NCI-H2171 treated with DMSO at 0.1 percent for 48 hours (cell line): Measurements from ENCODE around the gene SLC24A3.

Experiments
- DNase-seq: peaks from one replicate; lab custom pipeline; 2025; lab: John Stamatoyannopoulos, UW

Gene SLC24A3

DNA sequence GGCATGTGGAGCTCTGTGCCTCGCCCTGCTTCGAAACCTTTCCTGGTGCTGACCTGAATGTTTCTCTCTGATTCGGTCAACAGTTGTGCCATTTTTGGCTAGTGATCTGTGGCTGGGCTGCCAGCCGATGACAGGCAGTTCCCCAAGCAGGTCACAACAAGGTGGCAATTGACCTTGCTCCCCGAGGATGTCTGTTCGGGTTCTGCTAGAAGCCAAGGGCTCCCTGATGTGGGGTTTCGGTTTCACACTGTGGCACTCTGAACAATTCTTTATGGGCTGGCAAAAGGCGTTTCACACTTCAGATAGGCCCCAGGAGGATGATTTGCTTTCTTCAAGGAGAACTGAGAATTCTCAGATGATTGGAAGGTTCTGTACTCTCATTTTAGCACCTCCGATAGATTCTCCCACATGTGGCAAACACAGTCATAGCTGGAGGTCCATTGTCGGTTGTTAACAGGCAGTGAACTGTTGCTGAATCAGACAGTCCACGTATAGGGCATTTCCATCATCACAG lies 135.6 kb downstream of the SLC24A3 start:
- DNase-seq: no peak

GRCh38 chr20:19348582-19348981 lies 136.1 kb downstream of the SLC24A3 start:
- DNase-seq: no peak

- DNase-seq: no peak
Observed at GRCh38 chr20:19349879-19350278, 137.4 kb downstream of the SLC24A3 start.

DNA sequence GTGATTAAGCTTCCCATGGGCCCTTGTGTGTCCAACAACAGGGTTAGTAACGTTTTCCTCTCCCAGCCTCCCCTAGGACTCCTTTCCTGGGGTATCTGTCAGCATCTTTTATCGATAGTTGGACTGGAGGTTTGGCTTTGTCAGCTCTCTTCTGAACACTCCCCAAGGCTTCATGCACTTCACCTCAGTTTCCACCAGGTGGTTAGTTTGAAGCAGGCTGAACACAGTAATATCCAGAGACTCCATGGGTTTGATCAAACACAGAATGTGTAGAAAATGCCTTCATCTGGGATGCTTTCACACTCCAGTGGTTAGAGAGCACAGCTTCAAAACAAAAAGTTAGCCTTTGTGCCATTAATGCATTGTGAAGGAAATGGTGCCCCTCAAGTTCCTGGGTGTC lies 139.1 kb downstream of the SLC24A3 start:
- DNase-seq: no peak

DNA sequence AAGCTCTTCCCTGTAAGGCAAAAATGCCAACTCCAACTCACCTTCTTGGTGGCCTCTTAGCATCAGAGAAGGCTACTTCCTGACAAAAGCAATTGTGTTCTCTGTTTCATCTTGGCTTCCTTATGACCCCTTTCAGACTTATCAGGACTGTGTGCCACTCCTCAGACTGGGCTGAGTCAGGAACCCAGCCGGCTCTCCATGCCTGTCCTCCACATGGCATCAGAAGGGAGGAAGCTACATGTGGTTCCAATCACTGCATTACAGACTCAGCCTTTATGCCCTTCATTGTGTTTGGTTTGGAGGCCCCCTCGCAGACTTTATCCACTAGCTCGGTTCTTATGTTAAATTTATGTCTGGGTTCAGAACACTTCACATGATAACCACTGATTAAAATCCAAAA lies 142.5 kb downstream of the SLC24A3 start:
- no peak for DNase-seq

- DNase-seq: no peak
Observed at GRCh38 chr20:19361790-19362189, 149.3 kb downstream of the SLC24A3 start.

DNA sequence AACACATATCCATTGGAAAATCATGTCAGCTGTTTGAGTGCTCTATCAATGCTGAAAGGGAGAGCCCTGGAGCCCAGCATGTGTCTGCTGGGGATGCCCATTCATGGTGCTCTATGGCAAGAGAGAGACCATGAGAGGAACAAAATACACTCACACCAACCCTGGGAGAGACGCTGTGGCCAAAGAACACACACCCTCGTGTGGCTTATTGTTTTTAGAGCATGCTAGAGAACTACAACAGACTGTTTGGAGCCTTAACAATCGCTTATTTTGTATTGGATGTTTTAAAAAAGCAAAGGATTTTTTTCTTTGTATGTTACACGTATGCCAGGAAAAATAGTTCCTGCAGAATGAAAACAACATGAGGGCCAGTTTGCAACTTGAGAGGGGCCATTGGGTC lies 151.0 kb downstream of the SLC24A3 start:
- no peak for DNase-seq

- DNase-seq: no peak
Observed at GRCh38 chr20:19367591-19367990, 155.1 kb downstream of the SLC24A3 start.

GRCh38 chr20:19368351-19368750 lies 155.9 kb downstream of the SLC24A3 start:
- no peak for DNase-seq

- DNase-seq: no peak
Observed at GRCh38 chr20:19370076-19371075, 157.9 kb downstream of the SLC24A3 start.

GRCh38 chr20:19371112-19371511 lies 158.7 kb downstream of the SLC24A3 start:
- no peak for DNase-seq

DNA sequence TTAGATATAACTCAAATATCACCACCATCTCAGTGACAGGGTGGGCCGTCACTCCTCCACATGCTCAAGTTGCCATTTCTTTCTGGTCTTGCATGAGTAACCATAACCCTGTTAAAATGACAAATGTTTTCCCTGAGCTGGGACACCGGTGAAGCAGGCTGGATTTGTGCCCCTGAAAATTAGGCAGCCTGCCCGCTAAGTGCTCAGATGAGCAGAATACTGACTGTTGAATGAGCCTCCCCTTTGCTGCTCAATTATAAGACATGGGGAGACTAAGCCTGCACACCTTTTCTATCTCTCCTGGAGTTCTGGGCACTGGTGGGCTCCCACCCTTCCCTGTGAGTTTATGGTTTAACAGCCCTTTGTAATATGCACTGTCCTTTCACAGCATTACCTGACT lies 161.8 kb downstream of the SLC24A3 start:
- DNase-seq: no peak

DNA sequence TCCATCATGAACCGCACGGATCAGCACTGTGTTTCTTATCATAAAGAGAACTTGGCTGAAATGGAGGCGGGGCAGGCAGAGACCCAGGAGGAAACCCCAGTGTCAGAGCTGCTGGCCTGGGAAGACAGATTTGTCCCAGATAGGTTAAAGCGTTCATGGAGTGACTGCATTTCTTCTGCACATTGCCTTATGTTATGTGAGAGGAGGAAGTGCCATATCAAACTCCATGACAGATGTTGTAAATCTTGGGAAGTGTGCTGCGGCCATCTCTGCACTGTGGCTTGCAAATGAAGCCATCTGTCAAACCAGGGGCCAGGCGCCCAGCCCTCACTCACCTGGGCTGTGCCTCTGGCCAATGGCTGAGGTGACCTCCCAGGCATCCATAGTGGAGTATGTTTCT lies 163.0 kb downstream of the SLC24A3 start:
- DNase-seq: no peak

GRCh38 chr20:19375801-19376200 lies 163.4 kb downstream of the SLC24A3 start:
- DNase-seq: no peak

- DNase-seq: peak; percentile 49
Observed at GRCh38 chr20:19376451-19377229, 164.2 kb downstream of the SLC24A3 start.

GRCh38 chr20:19378058-19378457 lies 165.6 kb downstream of the SLC24A3 start:
- DNase-seq: no peak

- no peak for DNase-seq
Observed at GRCh38 chr20:19380211-19380610, 167.8 kb downstream of the SLC24A3 start.

- DNase-seq: no peak
Observed at GRCh38 chr20:19381947-19382346, 169.5 kb downstream of the SLC24A3 start.

DNA sequence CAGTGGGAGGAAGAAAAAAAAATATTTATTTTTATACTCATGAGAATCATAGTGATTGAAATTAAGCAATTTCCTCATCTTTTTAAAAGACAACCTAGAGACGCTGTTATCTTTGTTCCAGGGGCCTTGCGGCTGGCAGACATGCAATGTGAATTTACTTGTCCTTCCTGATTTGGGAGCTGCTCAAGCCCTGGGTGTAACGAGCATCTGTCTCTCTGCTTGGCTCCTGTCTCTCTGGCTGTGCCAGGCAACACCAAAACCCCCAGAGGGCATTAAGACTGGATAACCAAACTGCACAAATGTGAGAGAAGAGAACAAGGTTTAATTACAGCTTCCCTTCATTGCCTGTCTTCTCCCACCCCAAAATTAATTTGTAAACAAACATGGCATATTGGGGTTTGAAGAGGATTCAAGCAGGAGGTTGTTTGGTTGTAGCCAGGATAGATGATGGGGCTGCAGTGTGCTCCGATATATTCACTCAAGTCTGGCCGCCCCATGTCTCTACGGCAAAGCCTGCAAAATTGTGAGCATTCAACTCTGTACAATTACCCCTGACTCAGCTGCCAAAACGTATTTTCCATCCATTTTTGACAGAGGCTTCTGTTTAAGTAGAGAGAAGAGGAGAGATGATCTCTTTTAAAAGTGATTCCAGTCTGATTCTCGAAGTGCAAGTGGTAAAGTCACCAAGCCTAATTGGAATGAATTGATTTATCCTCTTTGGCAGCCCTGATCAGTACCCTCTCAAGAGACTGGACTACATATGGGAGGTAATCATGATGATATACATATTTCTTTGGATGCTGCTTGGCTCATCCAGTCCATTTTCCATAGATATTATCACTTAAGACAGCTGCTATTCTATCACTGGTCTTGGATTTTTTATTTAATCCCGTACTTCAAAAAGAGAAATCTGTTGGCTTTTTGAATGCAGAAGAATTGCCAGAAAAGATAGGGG lies 170.2 kb downstream of the SLC24A3 start:
- DNase-seq: peak; percentile 15

GRCh38 chr20:19384940-19385339 lies 172.5 kb downstream of the SLC24A3 start:
- no peak for DNase-seq

GRCh38 chr20:19387251-19387650 lies 174.8 kb downstream of the SLC24A3 start:
- DNase-seq: no peak
